22Rv1 (cell line): ENCODE results near the gene SENP2.

Experiments
- H3K27ac ChIP-seq: fragments of 450-650 bp; 2 replicates; pipeline ENCODE4 v1.5.1; 2017
- CTCF ChIP-seq: fragments of 450-650 bp; IDR thresholded peaks from 2 replicates; pipeline ENCODE4 v1.5.1; 2017; ENCODE audit warnings: mild to moderate bottlenecking
- ZFX ChIP-seq: fragments of 450-650 bp; IDR thresholded peaks from 2 replicates; pipeline ENCODE4 v1.6.1; 2017; ENCODE audit warnings: antibody characterized with exemption, borderline replicate concordance

SENP2 gene

GRCh38 chr3:185647134-185647879 is 61.2 kb downstream of the SENP2 start:
- no peak for TF ChIP-seq CTCF
- no peak for TF ChIP-seq ZFX
- H3K27ac ChIP-seq, result no peak overlapping the region

GRCh38 chr3:185647880-185648210 is 61.8 kb downstream of the SENP2 start:
- no peak for TF ChIP-seq CTCF
- TF ChIP-seq ZFX, result no peak
- H3K27ac ChIP-seq, result no peak overlapping the region

GRCh38 chr3:185648396-185648795 is 62.3 kb downstream of the SENP2 start:
- no peak overlapping the region for H3K27ac ChIP-seq
- no peak for TF ChIP-seq CTCF
- TF ChIP-seq ZFX, result no peak

GRCh38 chr3:185649414-185649813 is 63.3 kb downstream of the SENP2 start:
- no peak overlapping the region for H3K27ac ChIP-seq
- TF ChIP-seq ZFX (no peak), CTCF (no peak)

- no peak overlapping the region for H3K27ac ChIP-seq
- TF ChIP-seq CTCF, result no peak
- no peak for TF ChIP-seq ZFX
Observed at GRCh38 chr3:185651971-185652370, 65.9 kb downstream of the SENP2 start.

- TF ChIP-seq ZFX (no peak), CTCF (no peak)
- H3K27ac ChIP-seq, result no peak overlapping the region
Observed at GRCh38 chr3:185653949-185654757, 68.1 kb downstream of the SENP2 start.

GRCh38 chr3:185654758-185655145 is 68.7 kb downstream of the SENP2 start:
- TF ChIP-seq ZFX, result no peak
- H3K27ac ChIP-seq, result no peak overlapping the region
